ENCODE data around the gene APAF1.

GRCh38 chr12:98769068-98769467 lies 124.0 kb downstream of the APAF1 start:
- TF ChIP-seq, protein P1, sequence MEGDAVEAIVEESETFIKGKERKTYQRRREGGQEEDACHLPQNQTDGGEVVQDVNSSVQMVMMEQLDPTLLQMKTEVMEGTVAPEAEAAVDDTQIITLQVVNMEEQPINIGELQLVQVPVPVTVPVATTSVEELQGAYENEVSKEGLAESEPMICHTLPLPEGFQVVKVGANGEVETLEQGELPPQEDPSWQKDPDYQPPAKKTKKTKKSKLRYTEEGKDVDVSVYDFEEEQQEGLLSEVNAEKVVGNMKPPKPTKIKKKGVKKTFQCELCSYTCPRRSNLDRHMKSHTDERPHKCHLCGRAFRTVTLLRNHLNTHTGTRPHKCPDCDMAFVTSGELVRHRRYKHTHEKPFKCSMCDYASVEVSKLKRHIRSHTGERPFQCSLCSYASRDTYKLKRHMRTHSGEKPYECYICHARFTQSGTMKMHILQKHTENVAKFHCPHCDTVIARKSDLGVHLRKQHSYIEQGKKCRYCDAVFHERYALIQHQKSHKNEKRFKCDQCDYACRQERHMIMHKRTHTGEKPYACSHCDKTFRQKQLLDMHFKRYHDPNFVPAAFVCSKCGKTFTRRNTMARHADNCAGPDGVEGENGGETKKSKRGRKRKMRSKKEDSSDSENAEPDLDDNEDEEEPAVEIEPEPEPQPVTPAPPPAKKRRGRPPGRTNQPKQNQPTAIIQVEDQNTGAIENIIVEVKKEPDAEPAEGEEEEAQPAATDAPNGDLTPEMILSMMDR (IDR thresholded peaks at IDR 0.05; ENCODE audit: extremely low read depth in 1 of 2, insufficient read depth in 1 of 2, low read depth in 1 of 2, low read length in 2 of 2), result no peak
- no peak for TF ChIP-seq JUN (IDR thresholded peaks at IDR 0.05; ENCODE audit: borderline replicate concordance, insufficient read depth, insufficient read length, low read depth)
- TF ChIP-seq POLR2AphosphoS5 (IDR thresholded peaks at IDR 0.05; ENCODE audit: insufficient read depth, low read depth, low read length), result no peak
- no peak for TF ChIP-seq POLR2A (IDR thresholded peaks at IDR 0.05; ENCODE audit: low read depth, low read length)
- no peak for TF ChIP-seq EZH2 (IDR thresholded peaks at IDR 0.05; ENCODE audit: borderline replicate concordance, low read depth, low read length, severe bottlenecking)
